ENCODE measurements around the gene BEST3.

BEST3 gene

GRCh38 chr12:69663726-69664125 is 35.4 kb downstream of the BEST3 start:
- CTCF ChIA-PET, result interaction anchor here (1.7 kb wide), 1 partner anchor 332 kb away, joined by 3 read pairs; no protein-coding TSS in a partner anchor
- POLR2A ChIA-PET, result no interaction called here
- no peak for DNase-seq (ENCODE audit: extremely low spot score)
- TF ChIP-seq CTCF (IDR thresholded peaks at IDR 0.05; ENCODE audit: control extremely low read depth, extremely low read depth, low read depth, missing control alignments), result no peak

- CTCF ChIA-PET, result interaction anchor here (1.1 to 2.1 kb wide), 3 partner anchors 10 to 331 kb away, joined by 3 to 10 read pairs (median 3); no protein-coding TSS in a partner anchor
- POLR2A ChIA-PET, result no interaction called here
- TF ChIP-seq CTCF (IDR thresholded peaks at IDR 0.05; ENCODE audit: control extremely low read depth, extremely low read depth, low read depth, missing control alignments), result no peak
- no peak for DNase-seq (ENCODE audit: extremely low spot score)
Observed at GRCh38 chr12:69662764-69663163, 36.3 kb downstream of the BEST3 start.

- ChIA-PET CTCF (interaction anchor here (2.1 to 2.3 kb wide), 2 partner anchors 11 to 21 kb away, joined by 5 to 10 read pairs; no protein-coding TSS in a partner anchor), POLR2A (no interaction called here)
- TF ChIP-seq CTCF (IDR thresholded peaks at IDR 0.05; ENCODE audit: control extremely low read depth, extremely low read depth, low read depth, missing control alignments), result no peak
- DNase-seq (ENCODE audit: extremely low spot score), result no peak
Observed at GRCh38 chr12:69661386-69661785, 37.7 kb downstream of the BEST3 start.

GRCh38 chr12:69660164-69660863 is 38.8 kb downstream of the BEST3 start:
- CTCF ChIA-PET, result interaction anchor here (2.1 to 2.3 kb wide), 2 partner anchors 12 to 20 kb away, joined by 5 to 10 read pairs; no protein-coding TSS in a partner anchor
- no peak for TF ChIP-seq CTCF (IDR thresholded peaks at IDR 0.05; ENCODE audit: control extremely low read depth, extremely low read depth, low read depth, missing control alignments)
- POLR2A ChIA-PET, result no interaction called here
- no peak for DNase-seq (ENCODE audit: extremely low spot score)

GRCh38 chr12:69658203-69658602 is 40.9 kb downstream of the BEST3 start:
- no peak for DNase-seq (ENCODE audit: extremely low spot score)
- TF ChIP-seq CTCF (IDR thresholded peaks at IDR 0.05; ENCODE audit: control extremely low read depth, extremely low read depth, low read depth, missing control alignments), result no peak
- POLR2A ChIA-PET, result no interaction called here
- CTCF ChIA-PET, result interaction anchor here (1.6 kb wide), 1 partner anchor 19 kb away, joined by 4 read pairs; no protein-coding TSS in a partner anchor

- CTCF ChIA-PET, result interaction anchor here (1.6 kb wide), 2 partner anchors 11 to 18 kb away, joined by 4 read pairs; no protein-coding TSS in a partner anchor
- no peak for TF ChIP-seq CTCF (IDR thresholded peaks at IDR 0.05; ENCODE audit: control extremely low read depth, extremely low read depth, low read depth, missing control alignments)
Observed at GRCh38 chr12:69657376-69658137, 41.5 kb downstream of the BEST3 start.

More at GRCh38 chr12:69657376-69658137, 41.5 kb downstream of the BEST3 start:
- POLR2A ChIA-PET, result no interaction called here
- no peak for DNase-seq (ENCODE audit: extremely low spot score)

All from GM10248 (cell line).